HG03558 (cell line): ENCODE data around the gene TMEM271.
"Not testable (repeated sequence)": the region's sequence is repeated elsewhere in the genome, so short reads cannot be mapped to it uniquely, and the experiment has no call there.

Source experiments
- ATAC-seq: cut with Tn5 transposase; IDR thresholded peaks from one replicate; pipeline ENCODE4 v1.9.1; 2021; ENCODE audit warnings: moderate number of reproducible peaks; ENCODE audit not compliant: unreplicated experiment; ENCODE audit errors: extremely low read depth

TMEM271 gene

DNA sequence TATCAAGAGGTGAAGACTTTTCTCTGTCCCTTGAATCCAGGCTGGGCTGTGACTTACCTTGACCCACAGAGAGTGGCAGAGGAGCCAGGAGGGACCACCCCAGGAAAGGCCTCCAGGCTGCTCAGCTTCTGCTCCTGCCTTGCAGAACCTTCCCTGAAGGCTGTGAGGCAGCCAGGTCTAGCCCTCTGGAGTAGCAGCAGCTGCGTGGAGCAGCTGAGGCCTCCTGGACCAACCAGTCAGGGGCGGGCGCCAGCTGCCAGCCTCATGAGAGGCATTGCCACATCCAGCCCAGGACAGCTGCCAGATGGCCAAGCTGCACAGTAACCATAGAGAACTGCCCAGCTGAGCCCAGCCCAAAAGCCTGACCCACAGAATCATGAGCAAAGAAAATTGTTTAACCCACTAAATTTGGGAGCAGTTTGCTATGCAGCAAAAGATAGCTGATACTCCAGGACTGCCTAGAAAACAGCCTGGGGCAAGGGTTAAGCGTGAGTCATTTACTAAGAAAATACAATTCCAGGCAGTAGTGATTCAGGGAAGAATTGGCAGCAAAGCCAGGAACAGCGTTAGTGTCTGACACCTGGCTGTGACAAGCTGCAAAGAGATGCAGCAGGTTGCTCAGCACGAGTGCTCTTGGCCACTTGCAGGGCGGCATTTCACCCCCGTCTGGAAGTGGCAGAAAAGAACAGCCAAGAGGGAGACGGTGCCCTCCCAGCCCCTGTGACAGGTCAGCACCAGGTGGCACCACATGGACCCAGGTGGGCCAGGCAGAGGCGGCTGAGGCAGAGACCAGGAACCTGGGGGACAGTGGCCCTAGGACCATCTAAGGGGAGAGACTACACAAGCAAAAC, 34.5 kb upstream of the TMEM271 start:
- ATAC-seq, result no peak

DNA sequence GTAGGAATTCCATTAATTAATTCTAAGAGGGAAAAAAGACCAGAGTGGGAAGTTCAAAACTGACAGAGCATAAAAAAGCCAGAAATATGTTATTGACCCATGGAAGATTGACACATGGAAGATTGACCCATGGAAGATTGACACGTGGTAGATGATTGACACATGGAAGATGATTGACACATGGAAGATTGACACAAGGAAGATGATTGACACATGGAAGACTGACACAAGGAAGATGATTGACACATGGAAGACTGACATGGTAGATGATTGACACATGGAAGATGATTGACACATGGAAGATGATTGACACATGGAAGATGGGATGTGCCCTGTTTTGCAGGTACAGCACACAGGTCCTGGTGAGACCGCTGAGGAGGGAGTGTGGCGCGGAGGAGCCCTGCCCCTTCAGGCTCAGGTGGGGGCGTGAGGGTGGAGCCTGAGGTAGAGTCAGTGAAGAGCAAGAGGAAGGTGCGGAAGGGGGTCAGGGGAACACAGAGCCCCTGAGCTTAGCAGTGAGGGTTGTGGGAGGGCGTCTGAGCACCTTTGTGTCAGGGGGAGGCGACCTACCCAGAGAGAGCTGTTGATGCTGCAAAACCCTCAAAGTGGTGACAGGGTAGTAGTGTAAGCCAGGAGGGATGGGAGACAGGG, 33.4 kb upstream of the TMEM271 start:
- no peak for ATAC-seq

DNA sequence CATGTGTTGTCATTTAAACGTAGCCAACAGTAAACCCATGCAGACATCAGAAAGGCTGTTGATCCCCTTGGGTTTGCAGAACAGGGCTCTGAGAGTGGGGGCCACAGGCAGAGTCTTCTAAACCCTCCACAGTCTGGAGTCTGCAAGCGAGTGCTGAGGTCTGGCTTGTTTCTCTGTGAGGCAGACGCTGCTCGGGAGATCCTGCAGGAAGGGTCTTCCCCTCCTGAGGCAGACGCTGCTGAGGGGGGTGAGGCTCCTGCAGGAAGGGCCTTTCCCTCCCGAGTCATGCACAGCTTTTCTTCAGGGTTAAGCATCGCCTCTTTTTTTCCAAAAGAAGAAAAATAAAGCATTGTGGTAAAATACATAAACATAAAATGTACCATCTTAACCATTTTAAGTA, 32.1 kb upstream of the TMEM271 start:
- no peak for ATAC-seq

DNA sequence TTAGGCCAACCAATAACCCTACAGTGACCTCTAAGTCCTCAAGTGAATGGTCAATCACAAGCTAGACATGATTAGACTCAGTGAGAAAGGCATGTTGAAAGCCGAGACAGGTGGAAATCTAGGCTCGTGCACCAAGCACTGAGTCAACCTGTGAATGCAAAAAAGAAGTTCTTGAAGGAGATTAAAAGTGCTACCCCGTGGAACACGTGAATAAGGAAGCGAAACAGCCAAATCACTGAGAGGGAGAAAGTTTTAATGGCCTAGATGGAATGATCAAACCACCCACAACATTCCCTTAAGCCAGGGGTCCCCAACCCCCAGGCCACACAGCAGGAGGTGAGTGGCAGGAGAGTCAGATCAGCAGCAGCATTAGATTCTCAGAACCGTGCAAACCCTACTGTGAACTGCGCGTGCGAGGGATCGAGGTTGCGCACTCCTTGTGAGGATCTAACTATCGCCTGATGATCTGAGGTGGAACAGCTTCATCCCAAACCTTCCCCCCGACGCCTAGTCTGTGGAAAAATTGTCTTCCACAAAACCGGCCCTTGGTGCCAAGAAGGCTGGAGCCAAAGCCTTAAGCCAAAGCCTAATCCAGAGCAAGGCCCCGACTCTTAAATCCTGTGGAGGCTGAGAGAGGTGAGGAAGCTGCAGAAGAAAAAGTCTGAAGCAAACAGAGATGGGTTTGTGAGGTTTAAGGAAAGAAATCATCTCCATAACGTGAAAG, 29.8 kb upstream of the TMEM271 start:
- no peak for ATAC-seq

DNA sequence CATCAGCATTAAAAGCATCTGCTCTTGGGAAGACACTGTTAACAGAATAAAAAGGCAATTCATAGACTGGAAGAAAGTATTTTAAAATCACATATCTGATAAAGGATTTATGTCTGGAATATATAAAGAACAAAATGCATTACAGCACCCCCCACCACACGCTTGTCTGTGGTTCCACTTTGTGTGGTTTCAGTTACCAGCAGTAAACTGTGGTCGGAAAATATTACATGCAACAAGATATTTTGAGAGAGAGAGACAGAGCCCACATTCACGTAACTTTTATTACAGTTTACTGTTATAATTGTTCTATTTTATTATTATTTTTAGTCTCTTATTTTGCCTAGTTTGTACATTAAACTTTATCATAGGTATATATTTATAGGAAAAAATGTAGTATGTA, 28.0 kb upstream of the TMEM271 start:
- ATAC-seq, result no peak

DNA sequence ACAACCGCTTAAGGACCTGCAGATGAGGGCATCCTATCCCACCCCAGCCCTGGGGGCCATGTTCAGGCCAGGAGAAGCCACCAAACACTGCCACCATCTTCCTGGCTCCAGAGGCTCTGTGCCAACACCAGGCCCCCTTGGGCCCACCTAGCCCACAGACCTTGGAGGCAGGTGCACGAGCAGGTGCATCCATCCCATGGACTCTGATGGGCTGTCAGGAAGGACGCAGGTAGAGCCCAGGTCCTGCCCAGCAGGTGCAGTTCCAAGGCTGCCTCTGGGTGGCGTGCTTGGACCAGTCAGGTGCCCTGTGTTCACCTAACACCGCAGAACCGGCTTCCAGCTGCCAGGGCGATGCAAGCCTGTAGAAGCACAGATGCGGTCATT, 26.5 kb upstream of the TMEM271 start:
- ATAC-seq, result no peak

DNA sequence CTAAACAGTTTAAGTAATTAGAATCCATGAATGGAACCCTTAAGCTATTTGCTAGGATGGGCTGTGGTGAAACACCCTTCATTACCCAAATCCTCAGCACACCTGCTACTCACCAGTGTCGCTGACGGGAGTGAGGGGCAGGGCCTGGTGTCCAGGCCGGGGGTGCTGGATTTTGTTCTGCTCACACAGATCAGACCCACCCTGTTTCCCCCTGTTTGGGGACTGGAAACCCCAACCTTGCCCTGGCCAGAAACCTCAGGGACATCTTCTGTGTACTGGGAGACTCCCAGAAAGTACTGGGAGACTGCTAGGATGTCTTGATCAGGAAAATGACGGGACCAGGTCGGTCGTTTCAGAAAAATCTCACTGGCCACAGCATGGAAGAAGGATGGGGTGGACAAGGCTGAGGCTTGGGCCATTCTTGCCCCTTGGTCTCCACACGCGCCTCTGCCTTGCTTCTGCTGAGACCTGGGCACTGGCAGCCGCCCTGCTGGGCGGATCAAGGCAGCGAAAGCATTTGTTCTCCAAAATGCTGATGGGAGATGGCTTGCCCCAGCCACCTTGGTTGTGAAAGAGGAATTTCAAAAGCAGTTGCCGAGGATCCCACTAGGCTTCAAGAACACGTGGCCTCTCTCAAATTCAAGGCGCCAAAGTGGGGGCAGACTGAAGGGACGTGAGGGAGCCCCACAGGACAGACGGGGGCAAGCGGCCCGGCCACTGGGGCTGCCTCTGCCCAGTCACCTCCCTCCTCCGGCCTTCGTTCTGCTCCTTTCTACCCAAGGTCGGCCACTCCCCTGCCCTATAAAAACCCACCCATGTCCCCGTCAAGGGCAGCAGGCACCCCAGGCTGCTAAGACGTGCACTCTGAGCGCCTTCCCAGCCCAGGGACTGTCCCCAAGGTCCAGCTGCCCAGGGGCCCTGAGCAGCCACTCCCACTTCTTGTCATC, 25.8 kb upstream of the TMEM271 start:
- no peak for ATAC-seq

DNA sequence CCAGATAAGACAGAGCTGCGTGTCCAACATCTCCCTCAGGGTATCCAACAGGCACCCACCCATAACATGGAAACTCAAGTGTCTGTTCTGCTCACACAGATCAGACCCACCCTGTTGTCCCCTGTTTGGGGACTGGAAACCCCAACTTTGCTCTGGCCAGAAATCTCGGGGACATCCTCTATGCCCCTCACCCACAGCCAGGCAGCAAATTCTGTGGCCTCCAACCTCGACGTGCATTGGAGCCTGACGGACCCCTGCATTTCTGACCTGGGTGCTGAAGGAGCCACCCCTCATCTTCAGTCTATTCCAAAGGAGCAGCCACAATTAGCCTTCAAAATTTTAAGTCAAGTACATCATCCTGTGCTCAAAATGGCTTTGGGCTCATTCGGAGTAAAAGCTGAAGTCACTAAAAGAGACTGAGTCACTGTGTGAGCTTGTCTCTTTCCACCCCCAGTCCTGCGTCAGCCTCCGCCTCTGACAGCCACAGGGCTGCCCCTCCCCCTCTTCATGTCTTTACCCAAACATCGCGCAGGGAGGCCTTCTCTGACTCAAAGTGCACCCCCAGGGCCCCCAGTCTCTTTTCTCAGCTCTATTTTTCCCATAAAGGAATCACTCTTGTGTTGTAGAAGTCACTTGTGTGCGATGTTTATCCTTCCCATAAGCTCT, 24.9 kb upstream of the TMEM271 start:
- no peak for ATAC-seq

DNA sequence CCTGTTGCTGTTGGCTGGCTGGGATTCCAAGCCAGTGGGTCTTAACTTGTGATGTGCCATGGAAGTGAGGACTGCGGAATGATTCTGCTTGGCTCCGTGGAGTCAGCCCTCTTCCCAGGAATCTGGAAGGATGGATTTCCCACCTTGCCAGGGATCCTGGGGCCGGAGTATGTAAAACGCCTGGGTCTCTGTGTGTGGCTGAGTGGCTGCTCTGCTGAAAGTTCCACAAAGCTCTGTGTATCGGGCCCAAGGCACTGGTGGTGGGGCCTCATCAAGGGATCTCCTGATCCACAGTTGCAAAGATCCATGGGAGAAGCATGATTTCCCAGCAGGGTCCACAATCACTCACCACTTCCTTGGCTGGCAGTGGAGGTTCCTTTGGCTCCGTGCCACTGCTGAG, 24.1 kb upstream of the TMEM271 start:
- ATAC-seq, result no peak

DNA sequence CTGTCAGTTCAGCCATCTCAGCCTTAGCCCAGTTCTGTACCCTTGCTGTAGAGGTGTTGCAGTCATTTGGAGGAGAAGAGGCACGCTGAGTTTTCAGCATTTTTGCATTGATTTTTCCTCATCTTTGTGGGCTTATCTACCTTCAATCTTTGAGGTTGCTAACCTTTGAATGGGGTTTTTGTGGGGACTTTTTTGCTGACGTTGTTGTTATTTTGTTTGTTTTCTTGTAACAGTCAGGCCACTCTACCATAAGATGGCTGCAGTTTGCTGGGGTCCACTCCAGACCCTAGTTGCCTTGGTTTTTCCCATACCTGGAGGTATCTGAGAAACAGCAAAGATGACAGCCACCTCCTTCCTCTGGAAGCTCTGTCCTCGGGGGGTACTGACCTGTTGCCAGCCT, 22.8 kb upstream of the TMEM271 start:
- no peak for ATAC-seq

DNA sequence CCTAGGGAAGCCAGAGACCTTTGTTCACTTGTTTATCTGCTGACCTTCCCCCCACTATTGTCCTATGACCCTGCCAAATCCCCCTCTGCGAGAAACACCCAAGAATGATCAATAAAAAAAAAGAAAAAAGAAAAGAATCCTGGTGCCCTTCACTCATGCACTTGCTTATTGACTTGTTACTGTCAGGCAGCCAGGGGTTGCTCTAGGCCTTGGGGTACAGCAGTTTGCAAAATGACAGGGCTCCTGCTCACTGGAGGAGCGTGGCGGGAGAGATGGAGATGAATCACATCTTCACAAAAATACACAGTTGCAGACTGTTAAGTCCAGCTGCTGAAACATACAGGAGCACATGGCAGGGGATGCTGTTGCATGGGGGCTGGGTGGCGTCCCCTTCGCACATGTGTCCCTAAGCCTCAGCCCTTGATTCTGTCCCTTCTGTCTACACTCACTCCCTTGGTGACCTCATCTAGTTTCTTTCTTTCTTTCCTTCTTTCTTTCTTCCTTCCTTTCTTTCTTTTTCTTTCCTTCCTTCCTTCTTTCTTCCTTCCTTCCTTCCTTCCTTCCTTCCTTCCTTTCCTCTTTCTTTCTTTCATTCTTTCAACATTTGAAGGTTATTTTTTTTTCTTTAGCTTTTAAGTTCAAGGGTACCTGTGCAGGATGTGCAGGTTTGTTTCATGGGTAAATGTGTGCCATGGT, 16.9 kb upstream of the TMEM271 start:
- no peak for ATAC-seq

DNA sequence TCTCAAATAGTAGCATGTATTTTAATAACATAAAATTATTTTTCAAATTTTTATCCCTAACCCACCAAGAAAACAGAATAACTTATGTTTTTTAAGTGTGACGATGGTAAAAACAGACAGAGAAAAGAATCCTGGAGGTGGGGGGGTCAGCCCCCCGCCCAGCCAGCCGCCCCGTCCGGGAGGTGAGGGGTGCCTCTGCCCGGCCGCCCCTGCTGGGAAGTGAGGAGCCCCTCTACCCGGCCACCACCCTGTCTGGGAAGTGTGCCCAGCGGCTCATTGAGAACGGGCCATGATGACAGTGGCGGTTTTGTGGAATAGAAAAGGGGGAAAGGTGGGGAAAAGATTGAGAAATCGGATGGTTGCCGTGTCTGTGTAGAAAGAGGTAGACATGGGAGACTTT, 16.1 kb upstream of the TMEM271 start:
- ATAC-seq, result not testable (repeated sequence)

DNA sequence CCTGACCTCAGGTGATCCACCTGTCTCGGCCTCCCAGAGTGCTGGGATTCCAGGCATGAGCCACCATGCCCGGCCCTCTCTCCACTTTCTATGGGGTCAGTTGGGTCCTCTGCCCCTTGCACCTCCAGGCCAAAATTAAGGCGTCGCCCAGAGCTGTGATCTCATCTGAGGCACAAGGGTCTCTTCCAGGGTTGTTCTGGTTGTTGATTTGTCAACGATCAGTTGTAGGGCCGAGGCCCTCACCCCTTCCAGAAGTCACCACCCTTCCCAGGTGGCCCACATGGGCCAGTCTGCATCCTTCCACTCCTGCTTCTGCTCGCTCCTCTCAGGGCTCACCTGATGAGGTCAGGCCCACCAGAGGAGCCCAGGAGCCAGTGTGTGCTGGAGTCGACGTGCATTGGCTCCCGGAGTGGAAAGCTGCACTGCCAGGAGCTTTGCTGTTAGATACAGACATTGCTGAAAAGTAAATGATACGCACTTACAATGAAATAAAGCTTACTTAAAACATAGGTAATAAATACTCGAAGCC, 14.3 kb upstream of the TMEM271 start:
- no peak for ATAC-seq

DNA sequence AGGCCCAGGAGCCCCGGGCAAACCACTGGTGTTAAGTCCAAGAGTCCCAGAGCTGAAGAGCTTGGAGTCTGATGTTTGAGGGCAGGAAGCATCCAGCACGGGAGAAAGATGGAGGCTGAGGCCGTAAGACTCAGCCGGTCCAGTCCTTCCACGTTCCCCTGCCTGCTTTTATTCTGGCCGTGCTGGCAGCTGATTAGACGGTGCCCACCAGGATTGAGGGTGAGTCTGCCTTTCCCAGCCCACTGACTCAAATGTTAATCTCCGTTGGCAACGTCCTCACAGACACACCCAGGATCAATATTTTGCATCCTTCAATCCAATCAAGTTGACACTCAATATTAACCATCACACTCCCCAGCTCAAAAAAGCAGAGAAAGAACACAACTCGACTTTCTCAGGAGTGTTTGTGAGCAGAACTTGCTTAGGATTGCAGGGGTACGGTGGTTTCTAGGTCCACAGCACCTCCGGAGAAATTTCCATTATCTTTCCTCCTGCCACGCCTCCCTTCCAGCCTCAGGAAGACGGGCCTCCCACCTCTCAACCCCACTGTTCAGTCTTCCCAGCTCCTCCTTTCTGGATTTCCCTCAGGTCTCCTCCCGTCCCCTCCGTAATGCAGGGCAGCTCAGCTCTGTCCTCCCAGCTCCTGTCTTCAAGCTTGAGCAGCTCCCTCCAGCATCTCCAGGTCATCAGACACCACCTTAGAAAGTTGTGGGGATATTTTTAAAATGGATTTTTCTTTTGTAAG, 13.3 kb upstream of the TMEM271 start:
- ATAC-seq, result no peak

DNA sequence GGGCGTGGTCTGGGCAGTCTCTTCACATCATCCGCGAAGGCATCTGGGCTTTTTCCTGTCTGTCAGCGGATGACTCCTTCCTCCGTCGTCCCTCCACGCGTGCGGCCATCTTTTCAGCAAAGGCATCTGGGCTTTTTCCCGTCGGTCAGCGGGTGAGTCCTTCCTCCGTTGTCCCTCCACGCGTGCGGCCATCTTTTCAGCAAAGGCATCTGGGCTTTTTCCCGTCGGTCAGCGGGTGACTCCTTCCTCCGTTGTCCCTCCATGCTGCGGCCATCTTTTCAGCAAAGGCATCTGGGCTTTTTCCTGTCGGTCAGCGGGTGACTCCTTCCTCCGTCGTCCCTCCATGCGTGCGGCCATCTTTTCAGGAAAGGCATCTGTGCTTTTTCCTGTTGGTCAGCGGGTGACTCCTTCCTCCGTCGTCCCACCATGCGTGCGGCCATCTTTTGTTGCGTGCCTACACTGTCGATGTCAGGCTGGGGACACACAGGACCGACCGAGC, 12.3 kb upstream of the TMEM271 start:
- ATAC-seq, result no peak

DNA sequence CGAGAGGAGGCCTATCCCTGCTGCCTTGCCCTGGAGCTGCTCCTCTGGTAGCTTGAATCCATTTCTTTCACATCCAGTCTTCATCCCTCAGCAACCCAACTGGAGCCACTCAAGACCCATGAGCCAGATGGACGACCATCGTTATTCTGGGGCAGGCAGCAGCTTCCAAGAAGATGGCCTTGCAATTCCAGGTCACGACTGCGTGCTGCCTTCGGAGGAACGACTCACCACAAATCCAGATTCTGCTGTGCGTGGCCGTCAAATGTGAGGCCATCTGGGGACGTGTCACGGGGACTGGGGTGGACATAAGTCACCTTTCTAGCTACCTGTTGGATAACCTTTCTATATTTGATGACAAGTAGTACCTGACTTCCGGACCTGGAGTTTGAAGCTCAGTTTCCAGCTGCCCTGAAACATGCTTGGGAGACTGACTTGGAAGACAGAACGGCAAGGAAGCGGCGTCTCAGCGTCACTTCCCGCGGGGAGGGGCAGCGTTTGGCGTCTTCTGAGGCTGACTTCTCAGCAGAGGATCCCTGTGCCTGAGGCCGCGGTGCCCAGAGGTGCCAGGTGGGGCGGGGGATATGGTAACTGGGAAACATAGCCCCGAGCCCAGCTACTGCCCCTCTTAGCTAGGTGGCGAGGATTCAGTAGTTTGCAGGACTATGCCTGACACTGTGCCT, 11.7 kb upstream of the TMEM271 start:
- no peak for ATAC-seq

DNA sequence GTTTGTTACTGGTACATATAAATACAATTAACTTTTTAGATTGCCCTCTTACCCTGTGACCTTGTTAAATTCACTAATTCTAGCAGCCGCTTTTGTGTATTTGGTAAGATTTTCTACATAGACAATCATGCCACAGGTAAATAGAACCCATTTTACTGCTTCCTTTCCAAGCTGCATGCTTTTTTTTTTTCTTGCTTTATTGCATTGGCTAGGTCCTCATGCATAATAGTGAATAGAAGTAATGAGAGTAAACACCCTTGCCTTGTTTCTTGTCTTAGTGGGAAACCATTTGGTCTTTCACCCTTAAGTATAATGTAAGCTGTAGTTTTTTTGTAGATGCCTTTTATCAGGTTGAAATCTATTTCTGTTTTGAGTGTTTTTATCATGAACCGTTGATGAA, 7.7 kb upstream of the TMEM271 start:
- ATAC-seq, result no peak
